HEK293T (cell line): ENCODE data around the gene SUSD1.

ENCODE experiments used
- BHLHE40 ChIP-seq: fragments of 450-650 bp; IDR thresholded peaks from 2 replicates; pipeline ENCODE4 v1.6.1; 2016; ENCODE audit warnings: mild to moderate bottlenecking, moderate library complexity, borderline replicate concordance
- LEF1 ChIP-seq: fragments of 450-650 bp; IDR thresholded peaks from 2 replicates; pipeline ENCODE4 v1.6.1; 2017; ENCODE audit warnings: mild to moderate bottlenecking, borderline replicate concordance
- ZNF384 ChIP-seq: fragments of 450-650 bp; IDR thresholded peaks from 2 replicates; pipeline ENCODE4 v1.6.1; 2016

- no peak for TF ChIP-seq ZNF384
- no peak for TF ChIP-seq LEF1
- no peak for TF ChIP-seq BHLHE40
These were observed 11.6 kb upstream of the SUSD1 start for GRCh38 chr9:112186695-112187094.
